Right lobe of liver (tissue), 4 donors: ENCODE results near the gene OTUD7B.

ENCODE experiments used
- CTCF ChIP-seq, 4 donors: fragments of 200-600 bp in 3 of 4; fragments of 450-650 bp in 1 of 4; IDR thresholded peaks; one replicate each; pipeline versions ENCODE4 v1.5.1 to v1.8.0; 2016 to 2022; ENCODE audit warnings: antibody characterized with exemption in 4 of 4, mild to moderate bottlenecking in 2 of 4
- POLR2A ChIP-seq: fragments of 450-650 bp; IDR thresholded peaks from one replicate; pipeline ENCODE4 v1.6.1; 2017; ENCODE audit warnings: antibody characterized with exemption, mild to moderate bottlenecking
- donor health status: DM: no; HTN: no; CAD: no.
- donor health status: DM: no; HTN: no; CAD: no.
- donor health status: DM: no; HTN: yes; CAD: no.

GRCh38 chr1:149979245-149979971 is 31.1 kb downstream of the OTUD7B start:
- no peak for TF ChIP-seq CTCF (IDR thresholded peaks at IDR 0.05)
- TF ChIP-seq POLR2A: no peak
